Stomach (tissue), 9 donors: ENCODE results near the gene TULP3. TPM values are rescaled to one million over a fixed set of nuclear protein-coding genes. Genes with fewer than 3 reads are reported as not detected.

Source experiments
- DNase-seq, 2 donors: peaks; one replicate each; pipeline versions ENCODE4 v3.0.0 to v3.0.0-alpha.2; 2013 to 2019
- H3K27ac ChIP-seq, 5 donors: fragments of 200-600 bp in 4 of 5; sonication (generic) in 4 of 5; one replicate each; pipeline ENCODE4 v1.5.1; 2013 to 2019; ENCODE audit warnings: mild to moderate bottlenecking in 1 of 5, moderate library complexity in 1 of 5
- H3K27me3 ChIP-seq, 3 donors: fragments of 200-600 bp; sonication (generic); one replicate each; pipeline ENCODE4 v1.5.1; 2017 to 2019; ENCODE audit warnings: mixed run types in 1 of 3
- H3K36me3 ChIP-seq, 4 donors: fragments of 200-600 bp; sonication (generic); 1 replicate in 3 of 4; 2 replicates in 1 of 4; pipeline ENCODE4 v1.5.1; 2016 to 2019
- H3K4me1 ChIP-seq, 4 donors: fragments of 200-600 bp; sonication (generic); one replicate each; pipeline ENCODE4 v1.5.1; 2016 to 2019
- H3K4me3 ChIP-seq, 4 donors: fragments of 200-600 bp; sonication (generic) in 3 of 4; one replicate each; pipeline ENCODE4 v1.5.1; 2016 to 2019; ENCODE audit warnings: mild to moderate bottlenecking in 1 of 4
- H3K9me3 ChIP-seq, 4 donors: fragments of 200-600 bp; sonication (generic); one replicate each; pipeline ENCODE4 v1.5.1; 2016 to 2019
- EP300 ChIP-seq: sonication (generic); formaldehyde crosslinking; IDR thresholded peaks from one replicate; pipeline ENCODE4 v1.6.1; 2017; ENCODE audit warnings: antibody characterized with exemption
- POLR2A ChIP-seq, 4 donors: fragments of 450-650 bp; IDR thresholded peaks; one replicate each; pipeline ENCODE4 v1.6.1; 2016; ENCODE audit warnings: antibody characterized with exemption in 4 of 4, control low read depth in 2 of 4, mild to moderate bottlenecking in 1 of 4, moderate library complexity in 1 of 4
- POLR2AphosphoS5 ChIP-seq, 3 donors: sonication (generic); formaldehyde crosslinking; IDR thresholded peaks; one replicate each; pipeline ENCODE4 v1.6.1; 2016; ENCODE audit warnings: antibody characterized with exemption in 3 of 3
- WGBS, 5 donors: extraction: QIAGEN DNeasy Blood & Tissue Kit in 3 of 5; methylation state at CpG; one replicate each; pipeline versions ENCODE4 v1.1.5 to v1.1.7; 2013 to 2018; 5-methylcytosine and 5-hydroxymethylcytosine counted together
- intact Hi-C: fragments of 100-400 bp; cut with DNase I; formaldehyde crosslinking; loops from one replicate; pipeline ENCODE4 v1.15.1; 2023; ENCODE audit warnings: low total_unique reads
- polyA plus RNA-seq, 3 donors: library from polyadenylated mRNA; stranded (reverse); fragments of 200-250 nt; gene quantifications; one replicate each; pipeline ENCODE4 v1.2.3, GENCODE V29; 2013
- total RNA-seq, 5 donors: library from RNA; depleted of rRNA; stranded (reverse); fragments of >200 nt; gene quantifications; one replicate each; pipeline versions ENCODE4 v1.1.0 to v1.2.3, GENCODE V29; 2014 to 2016
- TF ChIP-seq, protein P1 (sequence below), 7 experiments: fragments of 450-650 bp in 4 of 7; fragments of 200-600 bp in 3 of 7; sonication (generic) in 3 of 7; IDR thresholded peaks; one replicate each; pipeline ENCODE4 v1.5.1; 2016 to 2019; ENCODE audit warnings: antibody characterized with exemption in 7 of 7, control low read depth in 2 of 7, mild to moderate bottlenecking in 1 of 7
- donor health status: healthy with polysubstance abuse.
- donor health status: Bipolar disorder and iron deficiency.
- donor health status: healthy.

TULP3 gene
- total and polyA plus RNA-seq, 8 donors = 9.2 to 73.5 (median 20.1) TPM

DNA sequence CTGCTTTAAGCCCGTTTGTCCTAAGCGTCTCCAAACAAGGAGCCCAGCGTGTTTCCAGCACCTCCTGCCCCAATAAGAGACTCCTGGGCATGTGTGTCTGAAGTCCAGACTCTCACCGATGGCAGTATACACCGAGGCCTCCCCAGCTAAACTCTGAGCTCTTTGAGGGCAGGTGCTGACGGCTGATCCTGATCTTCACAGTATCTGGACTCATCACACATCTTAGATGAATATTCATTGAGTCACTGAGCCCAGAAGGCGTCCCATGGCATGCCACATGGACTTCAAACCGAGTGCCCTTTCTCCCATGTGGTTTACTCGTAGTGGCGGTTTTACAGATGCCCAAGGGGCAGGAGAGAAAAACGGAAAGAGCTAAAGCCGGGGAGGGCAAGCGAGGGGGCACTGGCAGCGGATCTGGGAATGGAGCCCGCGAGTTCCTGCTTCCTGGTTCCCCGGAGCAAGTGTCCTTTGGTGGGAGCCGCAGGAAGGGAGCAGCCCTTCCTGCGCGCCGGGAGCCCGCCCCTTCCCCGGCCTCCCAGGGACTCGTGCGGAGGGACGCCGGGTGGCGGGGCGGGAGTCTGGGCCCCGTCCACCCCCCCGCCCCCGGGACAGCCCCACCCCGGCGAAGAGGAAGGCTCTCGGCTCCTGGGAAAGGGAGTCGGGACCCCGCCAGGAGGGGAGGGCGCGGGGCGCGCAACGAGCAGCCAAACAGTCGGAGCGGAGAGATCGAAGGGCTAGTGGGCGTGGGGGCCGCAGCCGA lies 67.9 kb downstream of the TULP3 start:
- intact Hi-C loops = no loop called here
- WGBS, 5 donors = 1 to 4% (median 1%) methylated on average over 10 to 45 of the region's 48 CpGs
- no peaks in the 10 kb centered on the region for H3K9me3 ChIP-seq
- peaks cover 13 to 43% (median 29%) of the 10 kb centered on the region in 4 donors for H3K4me1 ChIP-seq
- DNase-seq = peak; percentile 54 to 81
- H3K27me3 ChIP-seq = peaks cover 0 to 59% (median 0%) of the 10 kb centered on the region in 3 donors
- peak overlapping the region; percentile 57 to 68 (median 66) for H3K4me3 ChIP-seq
- no peaks in the 10 kb centered on the region for H3K36me3 ChIP-seq
- H3K27ac ChIP-seq = peak overlapping the region; percentile 78 to 89 (median 80)
- TF ChIP-seq POLR2AphosphoS5 (IDR thresholded peaks at IDR 0.05) (peak in 1 of 3 donors; percentile 54), POLR2A (IDR thresholded peaks at IDR 0.05) (no peak), EP300 (no peak)

DNA sequence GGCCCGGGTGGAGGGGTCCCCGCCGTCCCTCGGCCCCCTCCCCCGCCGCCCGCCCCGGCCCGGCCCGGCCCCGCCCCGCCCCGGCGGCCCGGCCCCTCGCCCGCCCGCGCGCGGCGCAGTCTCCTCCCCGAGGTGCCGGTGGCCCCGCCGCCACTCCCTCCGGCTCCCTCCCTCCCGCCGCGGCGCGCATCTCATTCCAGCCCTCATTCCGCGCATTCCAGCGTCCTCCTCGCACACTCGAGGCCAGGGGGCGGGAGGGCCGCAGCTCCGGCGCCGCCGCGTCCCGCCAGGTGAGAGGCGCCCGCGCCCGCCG lies 68.5 kb downstream of the TULP3 start, which contains the start of gene TEAD4:
Gene TEAD4, plus strand, starts transcription at position 206 of the 313 bp plus-strand sequence.
- H3K27me3 ChIP-seq = peaks cover 0 to 64% (median 0%) of the 10 kb centered on the region in 3 donors
- WGBS, 5 donors = 0 to 2% (median 0%) methylated on average over 18 to 46 of the region's 50 CpGs; no CpG with 5 or more reads in 2 of the 5 donors
- TF ChIP-seq POLR2AphosphoS5 (IDR thresholded peaks at IDR 0.05) (peak in 1 of 3 donors; percentile 45), POLR2A (IDR thresholded peaks at IDR 0.05) (no peak)
- TF ChIP-seq, protein P1, sequence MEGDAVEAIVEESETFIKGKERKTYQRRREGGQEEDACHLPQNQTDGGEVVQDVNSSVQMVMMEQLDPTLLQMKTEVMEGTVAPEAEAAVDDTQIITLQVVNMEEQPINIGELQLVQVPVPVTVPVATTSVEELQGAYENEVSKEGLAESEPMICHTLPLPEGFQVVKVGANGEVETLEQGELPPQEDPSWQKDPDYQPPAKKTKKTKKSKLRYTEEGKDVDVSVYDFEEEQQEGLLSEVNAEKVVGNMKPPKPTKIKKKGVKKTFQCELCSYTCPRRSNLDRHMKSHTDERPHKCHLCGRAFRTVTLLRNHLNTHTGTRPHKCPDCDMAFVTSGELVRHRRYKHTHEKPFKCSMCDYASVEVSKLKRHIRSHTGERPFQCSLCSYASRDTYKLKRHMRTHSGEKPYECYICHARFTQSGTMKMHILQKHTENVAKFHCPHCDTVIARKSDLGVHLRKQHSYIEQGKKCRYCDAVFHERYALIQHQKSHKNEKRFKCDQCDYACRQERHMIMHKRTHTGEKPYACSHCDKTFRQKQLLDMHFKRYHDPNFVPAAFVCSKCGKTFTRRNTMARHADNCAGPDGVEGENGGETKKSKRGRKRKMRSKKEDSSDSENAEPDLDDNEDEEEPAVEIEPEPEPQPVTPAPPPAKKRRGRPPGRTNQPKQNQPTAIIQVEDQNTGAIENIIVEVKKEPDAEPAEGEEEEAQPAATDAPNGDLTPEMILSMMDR (IDR thresholded peaks at IDR 0.05) = no peak
- intact Hi-C loops = no loop called here
- peak; percentile 64 to 90 for DNase-seq
- no peaks in the 10 kb centered on the region for H3K36me3 ChIP-seq
- peak within 1 kb of the TSS; percentile 78 to 89 (median 82) for H3K27ac ChIP-seq
- peak within 1 kb of the TSS; percentile 57 to 68 (median 66) for H3K4me3 ChIP-seq
- no peaks in the 10 kb centered on the region for H3K9me3 ChIP-seq
- peaks cover 13 to 43% (median 29%) of the 10 kb centered on the region in 4 donors for H3K4me1 ChIP-seq

DNA sequence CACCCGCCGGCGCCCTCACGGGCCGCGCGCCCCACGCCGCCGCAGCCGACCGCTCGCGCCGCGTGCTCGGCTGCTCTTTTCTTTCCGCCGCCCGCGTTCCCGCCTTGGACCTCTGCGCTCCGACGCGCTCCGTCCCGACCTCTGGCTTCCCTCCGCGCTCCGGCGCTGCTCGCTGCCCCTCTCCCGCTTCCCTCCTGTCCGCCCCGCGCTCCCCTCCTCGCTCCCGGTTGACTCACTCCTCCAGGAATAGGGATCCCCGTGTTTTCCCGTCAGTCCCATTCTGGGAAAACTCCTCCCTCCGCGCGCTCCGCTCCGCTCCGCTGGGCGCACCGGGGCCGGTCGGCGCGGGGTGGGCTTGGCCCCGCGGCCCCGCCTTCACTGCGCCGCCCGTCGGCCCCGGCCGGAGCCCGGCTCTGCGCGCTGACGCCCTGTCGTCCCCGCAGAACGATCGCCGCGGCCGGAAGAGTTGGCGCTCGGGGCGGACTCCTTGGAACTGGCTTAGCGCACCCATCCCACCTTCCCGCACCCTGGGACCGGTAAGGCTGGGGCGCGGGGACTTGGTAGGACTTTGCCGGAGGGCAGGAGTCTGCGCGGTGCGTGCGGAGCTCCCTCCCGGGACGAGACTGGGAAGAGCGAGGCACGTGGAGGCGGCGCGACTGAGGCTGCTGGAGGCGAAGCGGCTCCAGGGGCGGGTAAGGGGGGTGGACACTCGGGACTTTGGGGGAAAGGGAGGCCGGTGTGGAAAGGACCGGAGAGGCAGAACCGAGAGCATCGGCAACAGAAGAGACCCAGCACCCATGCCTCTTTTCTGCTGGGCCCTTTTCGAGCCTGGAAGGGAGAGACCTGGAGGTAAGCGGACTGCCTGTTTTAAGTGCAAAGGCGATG lies 69.1 kb downstream of the TULP3 start:
- intact Hi-C loops = no loop called here
- Histone ChIP-seq H3K27me3 (peaks cover 0 to 66% (median 0%) of the 10 kb centered on the region in 3 donors), H3K4me3 (peak overlapping the region; percentile 57 to 68 (median 66)), H3K4me1 (peaks cover 13 to 43% (median 29%) of the 10 kb centered on the region in 4 donors), H3K36me3 (no peaks in the 10 kb centered on the region), H3K9me3 (no peaks in the 10 kb centered on the region), H3K27ac (peak overlapping the region; percentile 59 to 89 (median 82))
- DNase-seq = peak; percentile 30 to 77
- WGBS, 5 donors = 1 to 2% (median 2%) methylated on average over 76 to 104 of the region's 104 CpGs
- TF ChIP-seq POLR2AphosphoS5 (IDR thresholded peaks at IDR 0.05) (peak in 1 of 3 donors; percentile 44), EP300 (no peak)

DNA sequence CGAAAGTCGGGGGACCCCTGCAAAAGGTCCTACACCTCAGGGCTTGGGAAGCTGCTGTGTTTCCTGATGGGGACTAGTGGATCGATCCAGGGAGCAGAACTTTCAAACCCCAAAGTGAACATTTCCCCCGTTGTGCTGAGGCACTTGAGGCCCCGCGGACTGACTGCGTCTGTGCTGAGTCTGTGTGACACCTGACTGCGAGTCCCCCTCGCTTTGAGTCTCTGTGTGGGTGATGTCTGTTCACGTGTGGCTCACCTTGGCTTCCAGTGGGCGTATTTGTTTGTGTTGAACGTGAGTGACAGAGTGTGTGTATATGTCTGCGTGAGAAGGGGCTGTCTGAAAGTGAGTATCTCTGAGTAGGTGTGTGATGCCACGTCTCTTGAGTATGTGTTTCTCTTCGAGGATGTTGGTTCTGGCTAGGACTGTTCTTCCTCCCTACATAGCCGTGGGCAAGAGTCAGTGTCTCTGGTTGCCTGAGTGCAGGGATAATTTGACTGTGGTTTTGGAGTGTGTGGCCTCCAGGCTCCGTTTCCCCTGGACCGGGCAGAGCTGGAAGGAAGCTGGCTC lies 69.8 kb downstream of the TULP3 start:
- Histone ChIP-seq H3K4me1 (peaks cover 13 to 43% (median 29%) of the 10 kb centered on the region in 4 donors), H3K9me3 (no peaks in the 10 kb centered on the region), H3K27me3 (peaks cover 0 to 66% (median 0%) of the 10 kb centered on the region in 3 donors), H3K4me3 (peak overlapping the region; percentile 57 to 68 (median 66)), H3K36me3 (no peaks in the 10 kb centered on the region), H3K27ac (peak overlapping the region in 4 of 5 donors; percentile 80 to 89 (median 83))
- intact Hi-C loops = no loop called here
- 18 to 31% (median 22%) methylated on average over 17 to 18 of the region's 18 CpGs for WGBS, 5 donors
- DNase-seq = no peak
- TF ChIP-seq POLR2A (IDR thresholded peaks at IDR 0.05) = no peak
- no peak for TF ChIP-seq EP300
- TF ChIP-seq, protein P1 (IDR thresholded peaks at IDR 0.05) = no peak
- TF ChIP-seq POLR2AphosphoS5 (IDR thresholded peaks at IDR 0.05) = no peak
